CD14-positive monocyte (primary cell): ENCODE results near the gene NTRK1. TPM values are rescaled to one million over a fixed set of nuclear protein-coding genes. Genes with fewer than 3 reads are reported as not detected.

Source experiments
- DNase-seq, 3 donors: peaks; one replicate each; pipeline ENCODE4 v3.0.0-alpha.2; 2011 to 2022
- H2AFZ ChIP-seq: 2 replicates; pipeline ENCODE4 v1.6.0; 2012; ENCODE audit warnings: mild to moderate bottlenecking, low read depth, low read length, inconsistent platforms; ENCODE audit not compliant: insufficient read depth, poor library complexity, severe bottlenecking
- H3K27ac ChIP-seq, 2 donors: 1 replicate in 1 of 2; 2 replicates in 1 of 2; pipeline ENCODE4 v1.5.1; 2012 to 2013; ENCODE audit warnings: low read length in 2 of 2, control low read depth in 1 of 2, inconsistent platforms in 1 of 2, low read depth in 1 of 2, mild to moderate bottlenecking in 1 of 2
- H3K27me3 ChIP-seq, 2 donors: one replicate each; pipeline versions ENCODE4 v1.6.0 to v1.6.1; 2011 to 2013; ENCODE audit warnings: low read length in 2 of 2; ENCODE audit not compliant: control insufficient read depth in 2 of 2, insufficient read depth in 2 of 2
- H3K36me3 ChIP-seq, 2 donors: replicated peaks in 1 of 2; 1 replicate in 1 of 2; 2 replicates in 1 of 2; pipeline versions ENCODE4 v1.5.1 to v1.6.1; 2012 to 2013; ENCODE audit warnings: low read length in 2 of 2, control low read depth in 1 of 2, inconsistent platforms in 1 of 2, mild to moderate bottlenecking in 1 of 2; ENCODE audit not compliant: insufficient read depth in 2 of 2, control insufficient read depth in 1 of 2
- H3K4me1 ChIP-seq, 2 donors: 1 replicate in 1 of 2; 2 replicates in 1 of 2; pipeline versions ENCODE4 v1.5.1 to v1.6.1; 2012 to 2013; ENCODE audit warnings: low read length in 2 of 2, control low read depth in 1 of 2, inconsistent platforms in 1 of 2, mild to moderate bottlenecking in 1 of 2, moderate library complexity in 1 of 2; ENCODE audit not compliant: insufficient read depth in 2 of 2, control insufficient read depth in 1 of 2
- H3K4me2 ChIP-seq: replicated peaks from 2 replicates; pipeline ENCODE3; 2012; ENCODE audit warnings: low read length, moderate library complexity, mild to moderate bottlenecking; ENCODE audit not compliant: poor library complexity, severe bottlenecking; ENCODE audit errors: extremely low read depth
- H3K4me3 ChIP-seq, 3 experiments: fragments of 200-600 bp in 1 of 3; sonication (generic) in 1 of 3; replicated peaks in 1 of 3; 1 replicate in 2 of 3; 2 replicates in 1 of 3; pipeline ENCODE4 v1.5.1; 2011 to 2013; ENCODE audit warnings: low read length in 3 of 3, mild to moderate bottlenecking in 3 of 3, control low read depth in 2 of 3, low read depth in 2 of 3, inconsistent platforms in 1 of 3, moderate library complexity in 1 of 3
- H3K79me2 ChIP-seq: 2 replicates; pipeline ENCODE4 v1.6.0; 2012; ENCODE audit warnings: mild to moderate bottlenecking, control low read depth, inconsistent platforms, low read length, moderate library complexity; ENCODE audit not compliant: insufficient read depth
- H3K9ac ChIP-seq: 2 replicates; pipeline ENCODE4 v1.6.0; 2017; ENCODE audit warnings: low read length, mild to moderate bottlenecking; ENCODE audit not compliant: insufficient read depth, poor library complexity, severe bottlenecking
- H3K9me3 ChIP-seq, 2 donors: replicated peaks in 1 of 2; 1 replicate in 1 of 2; 2 replicates in 1 of 2; pipeline versions ENCODE4 v1.5.1 to v1.6.1; 2012 to 2013; ENCODE audit warnings: low read length in 2 of 2, control low read depth in 1 of 2; ENCODE audit not compliant: control insufficient read depth in 1 of 2, insufficient read depth in 1 of 2
- H4K20me1 ChIP-seq: 2 replicates; pipeline ENCODE4 v1.6.0; 2012; ENCODE audit warnings: mild to moderate bottlenecking, low read length, control low read depth, moderate library complexity; ENCODE audit not compliant: insufficient read depth
- H3K27ac Mint-ChIP-seq, 7 donors: one replicate each; pipeline ENCODE4 v1.8.0; 2020; ENCODE audit warnings: mild to moderate bottlenecking in 7 of 7, mixed read lengths in 7 of 7, moderate library complexity in 6 of 7, inconsistent platforms in 2 of 7
- H3K27me3 Mint-ChIP-seq, 3 donors: one replicate each; pipeline ENCODE4 v1.8.0; 2021 to 2022; ENCODE audit warnings: low read depth in 3 of 3, mild to moderate bottlenecking in 3 of 3, mixed read lengths in 3 of 3, moderate library complexity in 3 of 3, inconsistent platforms in 1 of 3
- H3K36me3 Mint-ChIP-seq, 2 donors: one replicate each; pipeline ENCODE4 v1.8.0; 2020; ENCODE audit warnings: mixed read lengths in 2 of 2, inconsistent platforms in 1 of 2, mild to moderate bottlenecking in 1 of 2
- H3K4me1 Mint-ChIP-seq: one replicate; pipeline ENCODE4 v1.8.0; 2020; ENCODE audit warnings: mild to moderate bottlenecking, mixed read lengths
- H3K4me3 Mint-ChIP-seq, 2 donors: one replicate each; pipeline ENCODE4 v1.8.0; 2020; ENCODE audit warnings: mild to moderate bottlenecking in 2 of 2, mixed read lengths in 2 of 2, moderate library complexity in 1 of 2
- H3K9me3 Mint-ChIP-seq, 7 donors: one replicate each; pipeline ENCODE4 v1.8.0; 2020 to 2022; ENCODE audit warnings: mixed read lengths in 7 of 7, mild to moderate bottlenecking in 6 of 7, moderate library complexity in 6 of 7, inconsistent platforms in 2 of 7
- CTCF ChIP-seq: fragments of 200-600 bp; IDR thresholded peaks from one replicate; pipeline ENCODE4 v1.8.0; 2022; ENCODE audit warnings: antibody characterized with exemption, mild to moderate bottlenecking
- WGBS: methylation state at CpG from one replicate; pipeline ENCODE4 v1.1.5; 2013; ENCODE audit warnings: missing lambda C conversion rate; ENCODE audit not compliant: insufficient coverage; 5-methylcytosine and 5-hydroxymethylcytosine counted together
- intact Hi-C, 2 donors: fragments of 100-400 bp; cut with micrococcal nuclease; formaldehyde crosslinking; loops; one replicate each; pipeline versions ENCODE4 v1.15.0 to v1.15.1; 2023
- polyA plus RNA-seq, 3 donors: library from polyadenylated mRNA; depleted of rRNA in 1 of 3; unstranded in 2 of 3; stranded (reverse) in 1 of 3; fragments of 300-500 nt in 2 of 3; fragments of >200 nt in 1 of 3; fragmentation: Illumina TruSeq in 2 of 3; gene quantifications; 1 replicate in 2 of 3; 2 replicates in 1 of 3; pipeline ENCODE4 v1.2.3, GENCODE V29; 2012 to 2021

The NTRK1 gene
- polyA plus RNA-seq, 3 donors: 0.03 TPM; not detected in 2

- Histone ChIP-seq H3K4me3 (peak overlapping the region in 1 of 3 experiments; percentile 10), H3K27ac (no peak overlapping the region), H2AFZ (peak overlapping the region; percentile 29), H3K36me3 (no peaks in the 10 kb centered on the region), H3K79me2 (no peaks in the 10 kb centered on the region), H3K4me1 (peaks cover 18 to 27% of the 10 kb centered on the region in 2 donors), H4K20me1 (no peaks in the 10 kb centered on the region), H3K9me3 (peaks cover 6 to 46% of the 10 kb centered on the region in 2 donors), H3K4me2 (peak overlapping the region; percentile 24), H3K9ac (no peak overlapping the region), H3K27me3 (peaks cover 73 to 93% of the 10 kb centered on the region in 2 donors)
- no peak for DNase-seq
- no peak for TF ChIP-seq CTCF
- H3K27me3 Mint-ChIP-seq: peaks cover 95 to 100% (median 99%) of the 10 kb centered on the region in 3 donors
- peak overlapping the region in 1 of 2 donors; percentile 88 for H3K4me3 Mint-ChIP-seq
- H3K4me1 Mint-ChIP-seq: peaks cover 39% of the 10 kb centered on the region
- H3K36me3 Mint-ChIP-seq: peaks cover 3 to 23% of the 10 kb centered on the region in 2 donors
- intact Hi-C loops: no loop called here
- H3K9me3 Mint-ChIP-seq: peaks cover 6 to 36% (median 23%) of the 10 kb centered on the region in 7 donors
- H3K27ac Mint-ChIP-seq: no peak overlapping the region
- WGBS: 2% methylated on average over 37 of the region's 64 CpGs
Observed at GRCh38 chr1:156923670-156924477, 63.2 kb downstream of the NTRK1 start.

GRCh38 chr1:156924478-156925153 is 64.0 kb downstream of the NTRK1 start:
- intact Hi-C loops: loop anchor here (5.0 kb wide), 1 partner anchor 32 kb away; the partner anchor contains the start of gene PEAR1 (in 2 of the 2)
- no peak overlapping the region for H3K4me2 ChIP-seq
- no peak overlapping the region for H3K4me3 ChIP-seq
- peak overlapping the region in 1 of 2 donors; percentile 87 for H3K4me3 Mint-ChIP-seq
- H3K9me3 ChIP-seq: peaks cover 6 to 46% of the 10 kb centered on the region in 2 donors
- no peak for DNase-seq
- H3K4me1 ChIP-seq: peaks cover 18 to 27% of the 10 kb centered on the region in 2 donors
- H3K27ac ChIP-seq: no peak overlapping the region
- H3K36me3 Mint-ChIP-seq: peaks cover 3 to 23% of the 10 kb centered on the region in 2 donors
- peak overlapping the region in 1 of 7 donors; percentile 1 for H3K27ac Mint-ChIP-seq
- 59% methylated on average over 11 of the region's 22 CpGs for WGBS
- no peak overlapping the region for H3K9ac ChIP-seq
- H3K4me1 Mint-ChIP-seq: peaks cover 33% of the 10 kb centered on the region
- H3K36me3 ChIP-seq: no peaks in the 10 kb centered on the region
- H3K9me3 Mint-ChIP-seq: peaks cover 6 to 38% (median 24%) of the 10 kb centered on the region in 7 donors
- no peaks in the 10 kb centered on the region for H3K79me2 ChIP-seq
- no peak overlapping the region for H2AFZ ChIP-seq
- H3K27me3 ChIP-seq: peaks cover 69 to 94% of the 10 kb centered on the region in 2 donors
- peaks cover 95 to 99% (median 97%) of the 10 kb centered on the region in 3 donors for H3K27me3 Mint-ChIP-seq
- TF ChIP-seq CTCF: no peak
- no peaks in the 10 kb centered on the region for H4K20me1 ChIP-seq
